ENCODE measurements around the gene TNFAIP1. TPM values are rescaled to one million over a fixed set of nuclear protein-coding genes. Genes with fewer than 3 reads are reported as not detected.

TNFAIP1 gene
- total RNA-seq, 1 experiment from 2014 or later, result 33.4 TPM

- H3K27ac ChIP-seq (ENCODE audit: low read depth, low read length), result no peak overlapping the region
- peaks cover 11 to 20% of the 10 kb centered on the region in 2 experiments; a peak in 3 of 4 replicates for H3K4me1 ChIP-seq (ENCODE audit: control insufficient read depth in 1 of 2, insufficient read depth in 2 of 2, low read length in 2 of 2)
- no peaks in the 10 kb centered on the region for H3K27me3 ChIP-seq (ENCODE audit: insufficient read depth, low read length)
- H3K9ac ChIP-seq (ENCODE audit: low read length), result no peak overlapping the region
- ATAC-seq, result no peak
- ChIA-PET RAD21 (ENCODE audit: low non-redundant PET in 1 of 2, low total read pairs in 2 of 2, uncharacterized antibody in 2 of 2, unreplicated experiment in 2 of 2) (no interaction called here), POLR2A (no interaction called here), CTCF (no interaction called here)
- no peaks in the 10 kb centered on the region for H3K9me3 ChIP-seq (ENCODE audit: control insufficient read depth in 1 of 2, insufficient read depth in 1 of 2, low read depth in 1 of 2, low read length in 2 of 2)
- H3K79me2 ChIP-seq (ENCODE audit: insufficient read depth, low read length), result no peaks in the 10 kb centered on the region
- H3K36me3 ChIP-seq (ENCODE audit: control insufficient read depth in 1 of 2, insufficient read depth in 2 of 2, low read length in 2 of 2), result no peaks in the 10 kb centered on the region
- no peaks in the 10 kb centered on the region for H4K20me1 ChIP-seq (ENCODE audit: insufficient read depth)
- intact Hi-C loops (cut with micrococcal nuclease), result loop anchor here (10.0 kb wide), 2 partner anchors 58 to 72 kb away; partner anchors contain the start of gene TMEM97
- no TSS peak for BruUV-seq (replicated peaks)
- H3K4me3 ChIP-seq (replicated peaks in 1 of 2; ENCODE audit: low read depth in 1 of 2, low read length in 2 of 2), result no peak overlapping the region
- H3K4me2 ChIP-seq (ENCODE audit: low read length), result no peak overlapping the region
- no peak for DNase-seq (ENCODE audit: low read depth, low spot score)
- H3K9me2 ChIP-seq (ENCODE audit: insufficient read depth), result no peaks in the 10 kb centered on the region
- H2AFZ ChIP-seq (ENCODE audit: low read depth, low read length, poor library complexity, severe bottlenecking), result no peak overlapping the region
- TF ChIP-seq EZH2phosphoT487 (IDR thresholded peaks at IDR 0.05; ENCODE audit: borderline replicate concordance) (no peak), SP1 (IDR thresholded peaks at IDR 0.05; ENCODE audit: low read depth) (no peak), CEBPB (IDR thresholded peaks at IDR 0.05; ENCODE audit: low read depth) (no peak), CBX3 (IDR thresholded peaks at IDR 0.05; ENCODE audit: low read depth) (no peak), RAD21 (IDR thresholded peaks at IDR 0.05; ENCODE audit: low read depth) (no peak), SRF (IDR thresholded peaks at IDR 0.05; ENCODE audit: low read depth) (no peak)
- TF ChIP-seq, protein P1, sequence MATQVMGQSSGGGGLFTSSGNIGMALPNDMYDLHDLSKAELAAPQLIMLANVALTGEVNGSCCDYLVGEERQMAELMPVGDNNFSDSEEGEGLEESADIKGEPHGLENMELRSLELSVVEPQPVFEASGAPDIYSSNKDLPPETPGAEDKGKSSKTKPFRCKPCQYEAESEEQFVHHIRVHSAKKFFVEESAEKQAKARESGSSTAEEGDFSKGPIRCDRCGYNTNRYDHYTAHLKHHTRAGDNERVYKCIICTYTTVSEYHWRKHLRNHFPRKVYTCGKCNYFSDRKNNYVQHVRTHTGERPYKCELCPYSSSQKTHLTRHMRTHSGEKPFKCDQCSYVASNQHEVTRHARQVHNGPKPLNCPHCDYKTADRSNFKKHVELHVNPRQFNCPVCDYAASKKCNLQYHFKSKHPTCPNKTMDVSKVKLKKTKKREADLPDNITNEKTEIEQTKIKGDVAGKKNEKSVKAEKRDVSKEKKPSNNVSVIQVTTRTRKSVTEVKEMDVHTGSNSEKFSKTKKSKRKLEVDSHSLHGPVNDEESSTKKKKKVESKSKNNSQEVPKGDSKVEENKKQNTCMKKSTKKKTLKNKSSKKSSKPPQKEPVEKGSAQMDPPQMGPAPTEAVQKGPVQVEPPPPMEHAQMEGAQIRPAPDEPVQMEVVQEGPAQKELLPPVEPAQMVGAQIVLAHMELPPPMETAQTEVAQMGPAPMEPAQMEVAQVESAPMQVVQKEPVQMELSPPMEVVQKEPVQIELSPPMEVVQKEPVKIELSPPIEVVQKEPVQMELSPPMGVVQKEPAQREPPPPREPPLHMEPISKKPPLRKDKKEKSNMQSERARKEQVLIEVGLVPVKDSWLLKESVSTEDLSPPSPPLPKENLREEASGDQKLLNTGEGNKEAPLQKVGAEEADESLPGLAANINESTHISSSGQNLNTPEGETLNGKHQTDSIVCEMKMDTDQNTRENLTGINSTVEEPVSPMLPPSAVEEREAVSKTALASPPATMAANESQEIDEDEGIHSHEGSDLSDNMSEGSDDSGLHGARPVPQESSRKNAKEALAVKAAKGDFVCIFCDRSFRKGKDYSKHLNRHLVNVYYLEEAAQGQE (IDR thresholded peaks at IDR 0.05; ENCODE audit: low read depth), result no peak
These were observed 36.8 kb downstream of the TNFAIP1 start for GRCh38 chr17:28372203-28372944.

Measured in HCT116 (cell line).